ENCODE data around the gene POU2AF1. TPM values are rescaled to one million over a fixed set of nuclear protein-coding genes. Genes with fewer than 3 reads are reported as not detected.

POU2AF1 gene, protein sequence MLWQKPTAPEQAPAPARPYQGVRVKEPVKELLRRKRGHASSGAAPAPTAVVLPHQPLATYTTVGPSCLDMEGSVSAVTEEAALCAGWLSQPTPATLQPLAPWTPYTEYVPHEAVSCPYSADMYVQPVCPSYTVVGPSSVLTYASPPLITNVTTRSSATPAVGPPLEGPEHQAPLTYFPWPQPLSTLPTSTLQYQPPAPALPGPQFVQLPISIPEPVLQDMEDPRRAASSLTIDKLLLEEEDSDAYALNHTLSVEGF
- total RNA-seq: not detected in 2 replicates

DNA sequence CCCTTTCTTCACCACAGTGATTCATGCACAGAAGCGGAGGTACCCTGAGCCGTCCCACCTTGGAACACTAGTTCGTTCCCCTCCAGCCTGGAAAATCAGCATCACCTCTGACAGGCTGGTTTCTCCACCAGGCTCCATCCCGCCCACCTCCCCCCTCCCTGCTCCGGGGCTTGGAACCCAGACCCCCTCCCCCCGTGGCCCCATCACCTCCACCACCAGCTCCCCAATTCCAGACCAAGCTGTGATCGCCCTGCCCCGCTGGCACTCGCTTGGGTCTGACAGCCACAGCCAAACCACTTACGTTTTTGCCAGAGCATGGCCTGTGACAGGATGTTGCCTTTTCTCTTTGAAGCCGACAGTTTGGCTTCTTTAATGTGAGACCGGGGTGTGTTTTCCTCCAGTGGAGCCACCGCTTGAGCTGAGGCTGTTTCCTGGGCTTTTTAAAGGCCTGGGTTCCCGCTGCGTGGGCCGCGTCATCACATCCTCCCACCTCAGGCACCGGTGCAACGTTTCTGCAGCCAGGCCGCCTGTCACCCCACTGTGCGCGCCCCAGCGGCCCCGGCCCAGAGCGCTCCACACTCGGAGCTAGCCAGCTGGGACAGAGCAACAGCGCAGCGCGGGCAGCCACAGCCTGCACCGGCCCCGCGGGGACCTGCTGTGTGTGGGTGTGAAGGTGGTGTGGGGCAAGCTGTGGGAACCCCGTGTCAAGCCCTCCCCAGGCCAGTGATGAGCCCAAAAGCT is at the start of gene POU2AF1:
Gene POU2AF1, minus strand, starts transcription at position 415 of the 741 bp plus-strand sequence. Its CDS starts 98 bp downstream, at position 317.

Other genes starting within 250 kb of the POU2AF1 start
- not detected in 2 replicates for gene POU2AF2, start 133.6 kb downstream of the POU2AF1 start, total RNA-seq
- gene POU2AF3, start 80.7 kb downstream of the POU2AF1 start, total RNA-seq: not detected in 2 replicates
- gene BTG4, start 133.1 kb upstream of the POU2AF1 start, total RNA-seq: not detected in 2 replicates
- not detected in 2 replicates for gene HOATZ, start 135.5 kb upstream of the POU2AF1 start, total RNA-seq
- gene LAYN, start 161.4 kb upstream of the POU2AF1 start, total RNA-seq: 6.0 and 7.2 TPM in 2 replicates
- gene SIK2, start 223.2 kb upstream of the POU2AF1 start, total RNA-seq: 4.4 and 7.8 TPM in 2 replicates